ENCODE results near the gene HNRNPA2B1.
"Not testable (repeated sequence)": the region's sequence is repeated elsewhere in the genome, so short reads cannot be mapped to it uniquely, and the experiment has no call there.

Gene HNRNPA2B1

GRCh38 chr7:26202019-26202990 lies 1.8 kb upstream of the HNRNPA2B1 start:
- peak; percentile 83 for DNase-seq
- no peaks in the 10 kb centered on the region for H3K9me3 Mint-ChIP-seq
- peaks cover 86% of the 10 kb centered on the region for H3K36me3 Mint-ChIP-seq (ENCODE audit: low read depth)
- no peaks in the 10 kb centered on the region for H3K27me3 Mint-ChIP-seq
- peaks cover 37% of the 10 kb centered on the region for H3K4me1 Mint-ChIP-seq (ENCODE audit: low read depth)
- peak overlapping the region; percentile 92 for H3K4me3 Mint-ChIP-seq
- peak overlapping the region; percentile 95 for H3K27ac Mint-ChIP-seq

GRCh38 chr7:26201247-26202018 lies 887 bp upstream of the HNRNPA2B1 start, which contains the start of gene CBX3:
CBX3 (plus strand) TSS chr7:26201745; CDS start chr7:26202999, 1,254 bp downstream.
- Mint-ChIP-seq H3K36me3 (ENCODE audit: low read depth) (peaks cover 86% of the 10 kb centered on the region), H3K4me1 (ENCODE audit: low read depth) (peaks cover 39% of the 10 kb centered on the region), H3K9me3 (no peaks in the 10 kb centered on the region), H3K27ac (peak within 1 kb of the TSS; percentile 100), H3K4me3 (peak within 1 kb of the TSS; percentile 100), H3K27me3 (no peaks in the 10 kb centered on the region)
- DNase-seq: peak; percentile 94

GRCh38 chr7:26200038-26200443 lies 505 bp downstream of the HNRNPA2B1 start:
- peaks cover 86% of the 10 kb centered on the region for H3K36me3 Mint-ChIP-seq (ENCODE audit: low read depth)
- DNase-seq: peak; percentile 89
- H3K9me3 Mint-ChIP-seq: no peaks in the 10 kb centered on the region
- H3K4me1 Mint-ChIP-seq (ENCODE audit: low read depth): peaks cover 38% of the 10 kb centered on the region
- H3K4me3 Mint-ChIP-seq: peak overlapping the region; percentile 100
- peak overlapping the region; percentile 100 for H3K27ac Mint-ChIP-seq
- H3K27me3 Mint-ChIP-seq: no peaks in the 10 kb centered on the region

- peak; percentile 73 for DNase-seq
- Mint-ChIP-seq H3K27ac (peak overlapping the region; percentile 100), H3K4me1 (ENCODE audit: low read depth) (peaks cover 36% of the 10 kb centered on the region), H3K4me3 (peak overlapping the region; percentile 100), H3K36me3 (ENCODE audit: low read depth) (peaks cover 86% of the 10 kb centered on the region), H3K27me3 (no peaks in the 10 kb centered on the region), H3K9me3 (no peaks in the 10 kb centered on the region)
Measured at GRCh38 chr7:26199301-26200037, 1.1 kb downstream of the HNRNPA2B1 start.

- Mint-ChIP-seq H3K4me1 (ENCODE audit: low read depth) (peaks cover 38% of the 10 kb centered on the region), H3K9me3 (no peaks in the 10 kb centered on the region), H3K36me3 (ENCODE audit: low read depth) (peaks cover 86% of the 10 kb centered on the region), H3K27ac (peak overlapping the region; percentile 100), H3K27me3 (no peaks in the 10 kb centered on the region), H3K4me3 (peak overlapping the region; percentile 100)
- no peak for DNase-seq
Measured at GRCh38 chr7:26198781-26199169, 1.8 kb downstream of the HNRNPA2B1 start.

GRCh38 chr7:26198133-26198780 lies 2.3 kb downstream of the HNRNPA2B1 start:
- no peaks in the 10 kb centered on the region for H3K27me3 Mint-ChIP-seq
- peak overlapping the region; percentile 100 for H3K27ac Mint-ChIP-seq
- no peaks in the 10 kb centered on the region for H3K9me3 Mint-ChIP-seq
- no peak for DNase-seq
- H3K36me3 Mint-ChIP-seq (ENCODE audit: low read depth): peaks cover 86% of the 10 kb centered on the region
- peaks cover 41% of the 10 kb centered on the region for H3K4me1 Mint-ChIP-seq (ENCODE audit: low read depth)
- peak overlapping the region; percentile 100 for H3K4me3 Mint-ChIP-seq

GRCh38 chr7:26197153-26198115 lies 3.1 kb downstream of the HNRNPA2B1 start:
- H3K9me3 Mint-ChIP-seq: no peaks in the 10 kb centered on the region
- H3K4me3 Mint-ChIP-seq: peak overlapping the region; percentile 100
- peaks cover 49% of the 10 kb centered on the region for H3K4me1 Mint-ChIP-seq (ENCODE audit: low read depth)
- DNase-seq: no peak
- H3K36me3 Mint-ChIP-seq (ENCODE audit: low read depth): peaks cover 86% of the 10 kb centered on the region
- H3K27ac Mint-ChIP-seq: peak overlapping the region; percentile 100
- H3K27me3 Mint-ChIP-seq: no peaks in the 10 kb centered on the region

- Mint-ChIP-seq H3K27me3 (no peaks in the 10 kb centered on the region), H3K36me3 (ENCODE audit: low read depth) (peaks cover 96% of the 10 kb centered on the region), H3K4me1 (ENCODE audit: low read depth) (peaks cover 61% of the 10 kb centered on the region), H3K27ac (peak overlapping the region; percentile 96), H3K9me3 (no peaks in the 10 kb centered on the region), H3K4me3 (peak overlapping the region; percentile 100)
- no peak for DNase-seq
Measured at GRCh38 chr7:26195867-26196657, 4.5 kb downstream of the HNRNPA2B1 start.

- Mint-ChIP-seq H3K4me1 (ENCODE audit: low read depth) (peaks cover 67% of the 10 kb centered on the region), H3K9me3 (no peaks in the 10 kb centered on the region), H3K27me3 (no peaks in the 10 kb centered on the region), H3K4me3 (peak overlapping the region; percentile 100), H3K27ac (peak overlapping the region; percentile 96), H3K36me3 (ENCODE audit: low read depth) (peaks cover 99% of the 10 kb centered on the region)
- no peak for DNase-seq
Measured at GRCh38 chr7:26195182-26195581, 5.4 kb downstream of the HNRNPA2B1 start.

GRCh38 chr7:26194764-26195163 lies 5.8 kb downstream of the HNRNPA2B1 start:
- Mint-ChIP-seq H3K27ac (peak overlapping the region; percentile 96), H3K4me1 (ENCODE audit: low read depth) (peaks cover 70% of the 10 kb centered on the region), H3K4me3 (peak overlapping the region; percentile 100), H3K36me3 (ENCODE audit: low read depth) (peaks cover 99% of the 10 kb centered on the region)
- DNase-seq, H3K27me3 Mint-ChIP-seq, H3K9me3 Mint-ChIP-seq: not testable (repeated sequence)

GRCh38 chr7:26193432-26194207 lies 6.9 kb downstream of the HNRNPA2B1 start:
- Mint-ChIP-seq H3K36me3 (ENCODE audit: low read depth) (peaks cover 99% of the 10 kb centered on the region), H3K27ac (peak overlapping the region; percentile 96), H3K9me3 (no peaks in the 10 kb centered on the region), H3K4me3 (peak overlapping the region; percentile 100), H3K27me3 (no peaks in the 10 kb centered on the region), H3K4me1 (ENCODE audit: low read depth) (peaks cover 81% of the 10 kb centered on the region)
- no peak for DNase-seq
